ENCODE data around the gene EFS. TPM values are rescaled to one million over a fixed set of nuclear protein-coding genes. Genes with fewer than 3 reads are reported as not detected.

The EFS gene
- total RNA-seq, 1 experiment from 2014 or later: 0.14 TPM

DNA sequence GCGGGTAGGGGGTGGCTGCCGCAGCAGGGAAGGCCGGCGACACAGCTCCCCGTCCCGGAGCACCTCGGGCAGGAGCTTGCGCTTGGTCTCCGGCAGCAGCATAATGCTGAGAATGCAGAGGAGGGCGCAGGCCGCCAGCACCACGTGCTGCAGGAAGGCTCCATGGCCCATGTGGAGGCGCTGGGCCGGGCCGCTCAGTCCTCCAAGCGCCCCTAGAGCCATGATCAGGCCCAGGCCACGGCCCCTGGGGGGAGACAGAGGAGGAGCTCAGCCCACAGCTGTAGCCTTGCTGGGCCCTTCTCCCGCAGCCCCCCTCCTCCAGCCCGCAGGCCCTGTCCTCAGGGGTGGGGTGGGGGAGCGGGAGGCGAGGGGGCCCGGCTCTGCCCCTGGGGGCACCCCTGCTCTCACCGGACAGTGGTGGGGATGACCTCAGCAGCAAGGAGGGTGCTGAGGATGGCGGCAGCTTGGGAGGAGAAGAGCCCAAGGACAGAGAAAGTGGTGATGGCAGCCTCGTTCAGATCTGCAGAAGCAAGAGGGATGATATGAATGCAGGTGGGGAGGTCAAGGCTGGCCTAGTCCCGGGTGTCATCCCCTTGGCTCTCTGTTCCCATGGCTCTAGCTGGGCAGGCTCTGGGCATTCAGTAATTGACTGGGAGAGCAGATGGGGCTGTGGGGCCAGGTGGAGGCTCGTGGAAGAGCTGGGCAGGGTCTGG lies 18.1 kb downstream of the EFS start:
- intact Hi-C loops (cut with micrococcal nuclease; ENCODE audit: unreplicated experiment): no loop called here
- H3K27me3 ChIP-seq (replicated peaks; ENCODE audit: control insufficient read depth, insufficient read depth, low read length): no peaks in the 10 kb centered on the region
- no peak overlapping the region for H3K4me3 Mint-ChIP-seq (ENCODE audit: unreplicated experiment)
- H3K27me3 Mint-ChIP-seq (ENCODE audit: insufficient read depth, unreplicated experiment): peaks cover 3% of the 10 kb centered on the region
- no TSS peak for BruUV-seq (replicated peaks)
- no peak for DNase-seq
- ChIA-PET CTCF (interaction anchor here (1.0 to 1.7 kb wide), 2 partner anchors 14 to 33 kb away, joined by 3 to 8 read pairs; no protein-coding TSS in a partner anchor), POLR2A (no interaction called here)
- H3K4me1 Mint-ChIP-seq (ENCODE audit: low read depth, unreplicated experiment): peaks cover 8% of the 10 kb centered on the region
- no peak overlapping the region for H3K27ac Mint-ChIP-seq (ENCODE audit: unreplicated experiment)
- no peak overlapping the region for H3K4me3 ChIP-seq (ENCODE audit: low read depth, low read length)
- H3K9me3 ChIP-seq: no peaks in the 10 kb centered on the region
- H3K36me3 ChIP-seq (ENCODE audit: control insufficient read depth, insufficient read depth, low read length): no peaks in the 10 kb centered on the region
- no peaks in the 10 kb centered on the region; the same call in 1 of the 2 replicates for H3K4me1 ChIP-seq
- H3K36me3 Mint-ChIP-seq (ENCODE audit: insufficient read depth, unreplicated experiment): no peaks in the 10 kb centered on the region
- TF ChIP-seq, protein P1, sequence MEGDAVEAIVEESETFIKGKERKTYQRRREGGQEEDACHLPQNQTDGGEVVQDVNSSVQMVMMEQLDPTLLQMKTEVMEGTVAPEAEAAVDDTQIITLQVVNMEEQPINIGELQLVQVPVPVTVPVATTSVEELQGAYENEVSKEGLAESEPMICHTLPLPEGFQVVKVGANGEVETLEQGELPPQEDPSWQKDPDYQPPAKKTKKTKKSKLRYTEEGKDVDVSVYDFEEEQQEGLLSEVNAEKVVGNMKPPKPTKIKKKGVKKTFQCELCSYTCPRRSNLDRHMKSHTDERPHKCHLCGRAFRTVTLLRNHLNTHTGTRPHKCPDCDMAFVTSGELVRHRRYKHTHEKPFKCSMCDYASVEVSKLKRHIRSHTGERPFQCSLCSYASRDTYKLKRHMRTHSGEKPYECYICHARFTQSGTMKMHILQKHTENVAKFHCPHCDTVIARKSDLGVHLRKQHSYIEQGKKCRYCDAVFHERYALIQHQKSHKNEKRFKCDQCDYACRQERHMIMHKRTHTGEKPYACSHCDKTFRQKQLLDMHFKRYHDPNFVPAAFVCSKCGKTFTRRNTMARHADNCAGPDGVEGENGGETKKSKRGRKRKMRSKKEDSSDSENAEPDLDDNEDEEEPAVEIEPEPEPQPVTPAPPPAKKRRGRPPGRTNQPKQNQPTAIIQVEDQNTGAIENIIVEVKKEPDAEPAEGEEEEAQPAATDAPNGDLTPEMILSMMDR (IDR thresholded peaks at IDR 0.05; ENCODE audit: insufficient read depth in 1 of 2, low read depth in 1 of 2, low read length in 1 of 2, severe bottlenecking in 1 of 2, unreplicated experiment in 1 of 2): no peak
- no peaks in the 10 kb centered on the region for H3K9me3 Mint-ChIP-seq (ENCODE audit: unreplicated experiment)

DNA sequence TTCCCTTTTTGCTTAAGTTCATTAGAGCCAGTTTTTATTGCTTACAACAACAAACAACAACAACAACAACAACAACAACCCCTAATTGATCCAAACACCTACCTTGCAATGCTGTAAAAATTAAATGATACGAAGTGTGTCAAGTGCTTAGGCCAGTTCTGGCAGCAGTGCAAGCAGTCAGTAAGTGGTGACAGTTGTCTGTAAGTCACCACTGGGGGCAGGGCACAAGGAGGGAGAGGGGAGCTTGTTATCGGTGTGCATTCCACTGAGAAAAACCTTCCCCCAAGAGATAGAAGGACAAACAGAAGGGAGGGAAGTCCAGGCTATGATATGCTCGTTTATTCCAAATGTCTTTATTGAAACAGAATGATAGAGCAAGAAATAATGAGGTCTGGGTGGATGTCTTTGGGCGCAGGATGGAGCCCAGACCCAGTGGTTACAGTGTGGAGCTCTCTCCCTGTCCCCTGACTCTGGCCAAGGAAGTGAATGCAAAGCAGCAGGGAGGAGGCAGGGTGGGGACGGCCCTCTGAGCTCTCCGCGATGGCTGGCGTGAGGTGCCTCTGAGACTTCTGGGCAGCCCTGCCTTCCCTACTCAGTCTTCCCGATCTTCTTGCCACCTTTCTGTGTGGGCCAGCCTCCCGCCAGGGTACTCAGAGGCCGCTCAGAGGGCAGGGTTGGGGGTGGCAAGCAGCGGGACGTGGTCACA lies 18.8 kb downstream of the EFS start:
- H3K4me1 ChIP-seq: no peaks in the 10 kb centered on the region; the same call in 1 of the 2 replicates
- TF ChIP-seq, protein P1 (IDR thresholded peaks at IDR 0.05; ENCODE audit: insufficient read depth in 1 of 2, low read depth in 1 of 2, low read length in 1 of 2, severe bottlenecking in 1 of 2, unreplicated experiment in 1 of 2): peak in 1 of 2 experiments; percentile 22
- ChIA-PET CTCF (interaction anchor here (0.5 to 1.7 kb wide), 3 partner anchors 15 to 1365 kb away, joined by 3 to 8 read pairs (median 4); no protein-coding TSS in a partner anchor), POLR2A (interaction anchor here (1.0 kb wide), 1 partner anchor 25 kb away, joined by 4 read pairs; the partner anchor contains the start of gene PABPN1)
- Mint-ChIP-seq H3K4me3 (ENCODE audit: unreplicated experiment) (no peak overlapping the region), H3K9me3 (ENCODE audit: unreplicated experiment) (no peaks in the 10 kb centered on the region), H3K27ac (ENCODE audit: unreplicated experiment) (no peak overlapping the region), H3K36me3 (ENCODE audit: insufficient read depth, unreplicated experiment) (no peaks in the 10 kb centered on the region), H3K4me1 (ENCODE audit: low read depth, unreplicated experiment) (peaks cover 8% of the 10 kb centered on the region), H3K27me3 (ENCODE audit: insufficient read depth, unreplicated experiment) (peaks cover 3% of the 10 kb centered on the region)
- no peak overlapping the region for H3K4me3 ChIP-seq (ENCODE audit: low read depth, low read length)
- BruUV-seq (replicated peaks): no TSS peak
- H3K36me3 ChIP-seq (ENCODE audit: control insufficient read depth, insufficient read depth, low read length): no peaks in the 10 kb centered on the region
- no peaks in the 10 kb centered on the region for H3K9me3 ChIP-seq
- intact Hi-C loops (cut with micrococcal nuclease; ENCODE audit: unreplicated experiment): no loop called here
- DNase-seq: no peak
- no peaks in the 10 kb centered on the region for H3K27me3 ChIP-seq (replicated peaks; ENCODE audit: control insufficient read depth, insufficient read depth, low read length)

DNA sequence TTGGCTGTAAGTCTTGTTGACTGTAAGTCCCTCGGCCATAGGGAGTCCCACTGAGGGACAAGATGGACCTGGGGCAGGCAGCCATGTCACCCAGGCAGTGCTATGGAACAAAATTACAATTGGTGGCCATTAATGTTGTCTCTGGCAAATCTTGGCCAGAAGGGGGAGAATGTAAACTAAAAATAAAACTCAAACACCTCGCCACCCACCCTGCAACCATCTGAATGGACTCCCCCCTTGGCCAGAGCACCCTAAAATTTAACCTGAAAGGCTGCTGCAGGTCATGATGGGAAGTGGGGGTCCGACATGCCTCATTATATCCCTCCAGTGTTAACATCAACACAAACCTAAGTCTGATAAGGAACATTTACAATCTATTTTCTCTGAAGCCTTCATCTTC lies 20.5 kb downstream of the EFS start:
- no peak for DNase-seq
- intact Hi-C loops (cut with micrococcal nuclease; ENCODE audit: unreplicated experiment): no loop called here
- Mint-ChIP-seq H3K36me3 (ENCODE audit: insufficient read depth, unreplicated experiment) (no peaks in the 10 kb centered on the region), H3K4me1 (ENCODE audit: low read depth, unreplicated experiment) (peaks cover 8% of the 10 kb centered on the region), H3K9me3 (ENCODE audit: unreplicated experiment) (no peaks in the 10 kb centered on the region), H3K27ac (ENCODE audit: unreplicated experiment) (no peak overlapping the region), H3K4me3 (ENCODE audit: unreplicated experiment) (no peak overlapping the region), H3K27me3 (ENCODE audit: insufficient read depth, unreplicated experiment) (no peaks in the 10 kb centered on the region)
- CTCF ChIA-PET: interaction anchor here (0.8 kb wide), 1 partner anchor 13 kb away, joined by 3 read pairs; no protein-coding TSS in a partner anchor
- Histone ChIP-seq H3K36me3 (ENCODE audit: control insufficient read depth, insufficient read depth, low read length) (no peaks in the 10 kb centered on the region), H3K27me3 (replicated peaks; ENCODE audit: control insufficient read depth, insufficient read depth, low read length) (no peaks in the 10 kb centered on the region), H3K4me1 (no peaks in the 10 kb centered on the region; the same call in 1 of the 2 replicates), H3K9me3 (peaks cover 15% of the 10 kb centered on the region), H3K4me3 (ENCODE audit: low read depth, low read length) (no peak overlapping the region)
- BruUV-seq (replicated peaks): no TSS peak
- POLR2A ChIA-PET: no interaction called here
- TF ChIP-seq, protein P1 (IDR thresholded peaks at IDR 0.05; ENCODE audit: insufficient read depth in 1 of 2, low read depth in 1 of 2, low read length in 1 of 2, severe bottlenecking in 1 of 2, unreplicated experiment in 1 of 2): no peak
